Stimulated activated effector memory CD8-positive, alpha-beta T cell treated with anti-CD3 and anti-CD28 coated beads, Interleukin-12 subunit alpha, Interleukin-12 subunit beta, amount 100 ng/mL, for 72 hours (primary cell): ENCODE data around the gene NRG4.
"Not testable (repeated sequence)": the region's sequence is repeated elsewhere in the genome, so short reads cannot be mapped to it uniquely, and the experiment has no call there.

Source experiments
- ATAC-seq: fragments of 150-1000 bp; cut with Tn5 transposase; 2 replicates; pipeline ENCODE4 v1.10.0; 2021
- DNase-seq, 2 donors: peaks; one replicate each; pipeline ENCODE4 v3.0.0; 2021 to 2022; ENCODE audit warnings: low spot score in 2 of 2
- H3K27ac Mint-ChIP-seq: one replicate; pipeline ENCODE4 v1.8.0; 2022; ENCODE audit warnings: mild to moderate bottlenecking, mixed read lengths
- H3K36me3 Mint-ChIP-seq: one replicate; pipeline ENCODE4 v1.8.0; 2022; ENCODE audit warnings: mild to moderate bottlenecking, mixed read lengths
- H3K4me1 Mint-ChIP-seq: one replicate; pipeline ENCODE4 v1.8.0; 2022; ENCODE audit warnings: mixed read lengths
- H3K4me3 Mint-ChIP-seq: one replicate; pipeline ENCODE4 v1.8.0; 2022; ENCODE audit warnings: mild to moderate bottlenecking, mixed read lengths
- H3K9me3 Mint-ChIP-seq: one replicate; pipeline ENCODE4 v1.8.0; 2022; ENCODE audit warnings: mixed read lengths

Gene NRG4

GRCh38 chr15:75924576-75924975 is 87.6 kb downstream of the NRG4 start:
- H3K4me3 Mint-ChIP-seq, result no peak overlapping the region
- ATAC-seq, result no peak
- H3K27ac Mint-ChIP-seq, result no peak overlapping the region
- H3K4me1 Mint-ChIP-seq, result peaks cover 30% of the 10 kb centered on the region
- DNase-seq, result no peak
- no peaks in the 10 kb centered on the region for H3K9me3 Mint-ChIP-seq
- peaks cover 13% of the 10 kb centered on the region for H3K36me3 Mint-ChIP-seq

DNA sequence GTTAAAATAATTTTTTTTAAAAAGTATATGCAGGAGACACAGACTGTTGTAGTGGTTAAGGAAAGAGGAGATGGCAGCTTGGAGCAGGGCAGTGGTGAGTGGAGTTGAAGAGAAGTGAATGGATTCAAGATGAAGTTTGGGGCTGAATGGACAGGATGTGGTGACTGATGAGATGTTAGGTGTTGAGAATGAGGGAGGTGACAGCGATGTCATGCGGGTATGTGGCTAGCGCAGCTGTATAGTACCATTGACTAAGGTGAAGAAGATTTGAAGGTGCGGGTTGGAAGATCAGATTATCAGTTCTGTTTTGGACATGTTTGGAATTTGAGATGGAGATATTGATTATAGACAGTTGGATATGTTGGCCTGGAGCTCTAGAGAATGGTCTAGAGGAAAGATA is 88.5 kb downstream of the NRG4 start:
- no peak overlapping the region for H3K27ac Mint-ChIP-seq
- no peak for DNase-seq
- H3K9me3 Mint-ChIP-seq, result no peaks in the 10 kb centered on the region
- ATAC-seq, result peak; percentile 97
- H3K36me3 Mint-ChIP-seq, result peaks cover 16% of the 10 kb centered on the region
- peaks cover 30% of the 10 kb centered on the region for H3K4me1 Mint-ChIP-seq
- no peak overlapping the region for H3K4me3 Mint-ChIP-seq

- DNase-seq (no peak), ATAC-seq (peak; percentile 47)
- peaks cover 30% of the 10 kb centered on the region for H3K4me1 Mint-ChIP-seq
- H3K9me3 Mint-ChIP-seq, result no peaks in the 10 kb centered on the region
- H3K4me3 Mint-ChIP-seq, result no peak overlapping the region
- no peak overlapping the region for H3K27ac Mint-ChIP-seq
- peaks cover 34% of the 10 kb centered on the region for H3K36me3 Mint-ChIP-seq
These were observed 90.2 kb downstream of the NRG4 start for GRCh38 chr15:75921732-75922703.

- ATAC-seq (no peak), DNase-seq (no peak)
- Mint-ChIP-seq H3K4me1 (peaks cover 19% of the 10 kb centered on the region), H3K9me3 (no peaks in the 10 kb centered on the region), H3K4me3 (no peak overlapping the region), H3K27ac (no peak overlapping the region), H3K36me3 (peaks cover 36% of the 10 kb centered on the region)
These were observed 92.1 kb downstream of the NRG4 start for GRCh38 chr15:75920079-75920478.

GRCh38 chr15:75918135-75918534 is 94.1 kb downstream of the NRG4 start:
- ATAC-seq (no peak), DNase-seq (no peak)
- no peak overlapping the region for H3K27ac Mint-ChIP-seq
- H3K36me3 Mint-ChIP-seq, result peaks cover 54% of the 10 kb centered on the region
- H3K4me3 Mint-ChIP-seq, result no peak overlapping the region
- peaks cover 10% of the 10 kb centered on the region for H3K4me1 Mint-ChIP-seq
- no peaks in the 10 kb centered on the region for H3K9me3 Mint-ChIP-seq

GRCh38 chr15:75916978-75917377 is 95.2 kb downstream of the NRG4 start:
- Mint-ChIP-seq H3K9me3 (no peaks in the 10 kb centered on the region), H3K4me3 (no peak overlapping the region), H3K36me3 (peaks cover 65% of the 10 kb centered on the region), H3K27ac (no peak overlapping the region), H3K4me1 (peaks cover 12% of the 10 kb centered on the region)
- DNase-seq (no peak), ATAC-seq (no peak)

DNA sequence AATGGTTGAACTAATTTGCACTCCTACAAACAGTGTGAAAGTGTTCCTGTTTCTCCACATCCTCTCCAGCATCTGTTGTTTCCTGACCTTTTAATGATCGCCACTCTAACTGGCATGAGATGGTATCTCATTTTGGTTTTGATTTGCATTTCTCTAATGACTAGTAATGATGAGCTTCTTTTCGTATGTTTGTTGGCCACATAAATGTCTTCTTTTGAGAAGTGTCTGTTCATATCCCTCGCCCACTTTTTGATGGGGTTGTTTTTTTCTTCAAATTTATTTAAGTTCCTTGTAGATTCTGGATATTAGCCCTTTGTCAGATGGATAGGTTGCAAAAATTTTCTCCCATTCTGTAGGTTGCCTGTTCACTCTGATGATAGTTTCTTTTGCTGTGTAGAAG is 101.9 kb downstream of the NRG4 start:
- DNase-seq, result not testable (repeated sequence)

DNA sequence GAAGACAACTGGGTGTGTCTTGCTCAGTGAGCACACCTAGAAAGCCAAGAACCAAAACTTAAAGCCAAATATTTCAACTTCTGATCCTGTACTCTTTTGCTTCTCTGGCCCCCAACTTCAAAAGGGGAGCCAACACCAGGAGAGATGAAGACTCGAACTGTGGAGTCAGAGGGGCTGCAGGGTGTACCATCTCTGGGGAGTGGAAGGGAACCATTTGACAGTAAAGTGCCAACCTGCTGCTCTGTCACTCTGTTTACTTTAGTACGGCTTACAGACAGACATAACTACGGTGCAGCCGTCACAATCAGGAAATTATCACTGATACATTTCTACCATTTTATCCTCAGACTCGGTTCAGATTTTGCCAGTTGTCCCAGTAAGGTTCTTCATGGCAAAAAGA is 107.0 kb downstream of the NRG4 start:
- no peaks in the 10 kb centered on the region for H3K9me3 Mint-ChIP-seq
- H3K4me1 Mint-ChIP-seq, result peaks cover 30% of the 10 kb centered on the region
- H3K36me3 Mint-ChIP-seq, result peaks cover 27% of the 10 kb centered on the region
- DNase-seq, result no peak
- no peak for ATAC-seq
- peak overlapping the region; percentile 95 for H3K27ac Mint-ChIP-seq
- peak overlapping the region; percentile 90 for H3K4me3 Mint-ChIP-seq

More for the DNA sequence above, 101.9 kb downstream of the NRG4 start:
- H3K4me3 Mint-ChIP-seq, H3K27ac Mint-ChIP-seq, ATAC-seq, H3K9me3 Mint-ChIP-seq: not testable (repeated sequence)
- H3K4me1 Mint-ChIP-seq, result peaks cover 39% of the 10 kb centered on the region
- H3K36me3 Mint-ChIP-seq, result peaks cover 46% of the 10 kb centered on the region

DNA sequence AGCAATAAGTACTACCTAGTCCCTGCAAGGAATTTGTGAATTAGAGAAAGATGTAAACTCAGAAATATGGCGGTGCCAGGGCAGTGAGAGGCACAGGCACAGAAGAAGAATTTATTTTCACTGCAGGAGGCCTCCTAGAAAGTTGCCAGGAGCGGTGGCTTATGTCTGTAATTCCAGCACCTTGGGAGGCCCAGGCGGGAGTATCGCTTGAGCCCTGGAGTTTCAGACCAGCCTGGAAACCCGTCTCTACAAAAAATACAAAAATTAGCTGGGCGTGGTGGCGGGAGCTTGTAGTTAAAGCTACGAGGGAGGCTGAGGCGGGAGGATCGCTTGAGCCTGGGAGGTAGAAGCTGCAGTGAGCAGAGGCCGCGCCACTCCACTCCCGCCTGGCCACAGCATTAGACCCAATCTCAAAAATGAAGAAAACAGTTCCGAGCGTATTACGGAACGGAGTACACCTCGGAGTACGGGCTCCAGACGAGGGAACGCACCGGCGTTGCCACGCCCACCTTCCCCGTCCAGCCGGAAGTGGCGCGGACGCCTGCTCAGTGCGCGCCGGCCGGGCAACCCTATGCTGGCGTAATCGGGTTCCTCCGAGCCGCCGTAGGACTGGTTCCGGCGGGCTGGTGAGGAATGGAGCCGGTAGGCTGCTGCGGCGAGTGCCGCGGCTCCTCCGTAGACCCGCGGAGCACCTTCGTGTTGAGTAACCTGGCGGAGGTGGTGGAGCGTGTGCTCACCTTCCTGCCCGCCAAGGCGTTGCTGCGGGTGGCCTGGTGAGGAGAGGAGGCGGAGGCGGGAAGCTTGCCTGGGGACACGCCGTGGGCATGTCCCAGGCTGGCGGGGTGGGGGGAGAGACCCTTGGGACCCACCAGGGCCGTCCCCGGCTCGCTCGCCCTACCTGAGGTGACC is 108.6 kb downstream of the NRG4 start, which contains the start of gene FBXO22:
TSS of gene FBXO22 (plus strand) at position 548 of the 909 bp plus-strand sequence. CDS start at position 634, 86 bp downstream.
- DNase-seq (peak; percentile 85 to 93), ATAC-seq (peak; percentile 99)
- Mint-ChIP-seq H3K4me3 (peak within 1 kb of the TSS; percentile 90), H3K27ac (peak within 1 kb of the TSS; percentile 95), H3K4me1 (peaks cover 18% of the 10 kb centered on the region), H3K36me3 (peaks cover 22% of the 10 kb centered on the region), H3K9me3 (no peaks in the 10 kb centered on the region)

- DNase-seq, result no peak
- H3K4me3 Mint-ChIP-seq, result peak overlapping the region; percentile 90
- ATAC-seq, result no peak
- peaks cover 18% of the 10 kb centered on the region for H3K4me1 Mint-ChIP-seq
- no peaks in the 10 kb centered on the region for H3K9me3 Mint-ChIP-seq
- H3K36me3 Mint-ChIP-seq, result peaks cover 33% of the 10 kb centered on the region
- no peak overlapping the region for H3K27ac Mint-ChIP-seq
These were observed 110.1 kb downstream of the NRG4 start for GRCh38 chr15:75902129-75902557.

- peaks cover 18% of the 10 kb centered on the region for H3K4me1 Mint-ChIP-seq
- peaks cover 42% of the 10 kb centered on the region for H3K36me3 Mint-ChIP-seq
- ATAC-seq (no peak), DNase-seq (no peak)
- no peaks in the 10 kb centered on the region for H3K9me3 Mint-ChIP-seq
- no peak overlapping the region for H3K27ac Mint-ChIP-seq
- H3K4me3 Mint-ChIP-seq, result no peak overlapping the region
These were observed 111.6 kb downstream of the NRG4 start for GRCh38 chr15:75900577-75900976.

GRCh38 chr15:75895731-75896130 is 116.5 kb downstream of the NRG4 start:
- DNase-seq, result no peak

DNA sequence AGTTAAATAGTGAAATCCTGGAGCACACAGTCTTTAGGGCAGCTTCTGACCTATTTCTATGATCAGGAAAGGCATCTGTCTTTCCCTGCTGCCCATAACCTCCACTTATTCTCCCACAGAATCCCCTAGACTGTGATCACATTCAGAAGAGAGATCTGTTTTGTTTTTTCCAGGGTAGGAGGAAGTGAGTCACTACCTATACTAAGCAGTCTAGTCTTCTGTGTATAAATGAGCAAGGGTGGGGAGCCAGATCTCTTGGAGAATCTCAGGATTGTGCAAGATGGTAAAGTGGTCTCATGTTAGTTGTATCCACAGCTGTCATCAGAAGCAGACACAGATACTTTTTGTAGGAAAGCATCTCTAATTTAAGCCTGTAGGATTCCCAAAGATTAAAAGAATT is 120.3 kb downstream of the NRG4 start:
- no peak for DNase-seq
- Mint-ChIP-seq H3K36me3 (peaks cover 35% of the 10 kb centered on the region), H3K27ac (peak overlapping the region; percentile 83)

More at GRCh38 chr15:75895731-75896130, 116.5 kb downstream of the NRG4 start:
- Mint-ChIP-seq H3K4me1 (peaks cover 5% of the 10 kb centered on the region), H3K4me3 (no peak overlapping the region), H3K27ac (no peak overlapping the region), H3K36me3 (peaks cover 32% of the 10 kb centered on the region), H3K9me3 (no peaks in the 10 kb centered on the region)
- no peak for ATAC-seq

More for the DNA sequence above, 120.3 kb downstream of the NRG4 start:
- H3K9me3 Mint-ChIP-seq, result no peaks in the 10 kb centered on the region
- peaks cover 5% of the 10 kb centered on the region for H3K4me1 Mint-ChIP-seq
- no peak overlapping the region for H3K4me3 Mint-ChIP-seq
- peak; percentile 71 for ATAC-seq
